DOHH2 (cell line): ENCODE data around the gene XRN2.

Source experiments
- EZH2phosphoT487 ChIP-seq: fragments of 200-600 bp; sonication (generic); IDR thresholded peaks from 2 replicates; pipeline ENCODE4 v1.6.1; 2017; ENCODE audit warnings: borderline replicate concordance, mild to moderate bottlenecking, antibody characterized with exemption, low read length, moderate library complexity, mixed read lengths
- TF ChIP-seq, protein P1 (sequence below): fragments of 200-600 bp; sonication (generic); IDR thresholded peaks from one replicate; pipeline ENCODE4 v1.5.1; 2014; ENCODE audit warnings: antibody characterized with exemption, mild to moderate bottlenecking, low read depth, low read length; ENCODE audit not compliant: poor library complexity, severe bottlenecking

DNA sequence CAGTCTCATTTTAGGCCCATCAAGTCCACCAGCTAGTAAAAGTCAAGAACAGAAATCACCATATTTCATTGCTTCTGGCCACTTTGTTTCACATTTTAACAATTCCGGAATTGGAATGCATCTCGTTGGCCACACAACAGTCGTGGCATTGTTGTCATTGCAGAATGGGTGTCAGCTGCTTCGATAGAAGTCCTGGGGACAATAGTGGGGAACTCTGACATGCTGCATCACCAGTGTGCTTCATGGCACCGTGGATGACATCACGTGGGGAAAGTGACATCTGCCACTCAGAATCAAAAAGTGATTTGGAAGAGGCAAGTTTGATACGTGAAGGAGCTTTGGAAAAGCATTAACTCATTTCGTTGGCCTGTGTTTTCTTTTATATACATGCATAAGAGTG, 43.8 kb upstream of the XRN2 start:
- TF ChIP-seq, protein P1, sequence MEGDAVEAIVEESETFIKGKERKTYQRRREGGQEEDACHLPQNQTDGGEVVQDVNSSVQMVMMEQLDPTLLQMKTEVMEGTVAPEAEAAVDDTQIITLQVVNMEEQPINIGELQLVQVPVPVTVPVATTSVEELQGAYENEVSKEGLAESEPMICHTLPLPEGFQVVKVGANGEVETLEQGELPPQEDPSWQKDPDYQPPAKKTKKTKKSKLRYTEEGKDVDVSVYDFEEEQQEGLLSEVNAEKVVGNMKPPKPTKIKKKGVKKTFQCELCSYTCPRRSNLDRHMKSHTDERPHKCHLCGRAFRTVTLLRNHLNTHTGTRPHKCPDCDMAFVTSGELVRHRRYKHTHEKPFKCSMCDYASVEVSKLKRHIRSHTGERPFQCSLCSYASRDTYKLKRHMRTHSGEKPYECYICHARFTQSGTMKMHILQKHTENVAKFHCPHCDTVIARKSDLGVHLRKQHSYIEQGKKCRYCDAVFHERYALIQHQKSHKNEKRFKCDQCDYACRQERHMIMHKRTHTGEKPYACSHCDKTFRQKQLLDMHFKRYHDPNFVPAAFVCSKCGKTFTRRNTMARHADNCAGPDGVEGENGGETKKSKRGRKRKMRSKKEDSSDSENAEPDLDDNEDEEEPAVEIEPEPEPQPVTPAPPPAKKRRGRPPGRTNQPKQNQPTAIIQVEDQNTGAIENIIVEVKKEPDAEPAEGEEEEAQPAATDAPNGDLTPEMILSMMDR: no peak
- no peak for TF ChIP-seq EZH2phosphoT487
